ENCODE measurements around the gene POLDIP2. TPM values are rescaled to one million over a fixed set of nuclear protein-coding genes. Genes with fewer than 3 reads are reported as not detected.

Gene POLDIP2
- total RNA-seq, 4 donors from 2014 or later, result 217 to 281 (median 237) TPM

DNA sequence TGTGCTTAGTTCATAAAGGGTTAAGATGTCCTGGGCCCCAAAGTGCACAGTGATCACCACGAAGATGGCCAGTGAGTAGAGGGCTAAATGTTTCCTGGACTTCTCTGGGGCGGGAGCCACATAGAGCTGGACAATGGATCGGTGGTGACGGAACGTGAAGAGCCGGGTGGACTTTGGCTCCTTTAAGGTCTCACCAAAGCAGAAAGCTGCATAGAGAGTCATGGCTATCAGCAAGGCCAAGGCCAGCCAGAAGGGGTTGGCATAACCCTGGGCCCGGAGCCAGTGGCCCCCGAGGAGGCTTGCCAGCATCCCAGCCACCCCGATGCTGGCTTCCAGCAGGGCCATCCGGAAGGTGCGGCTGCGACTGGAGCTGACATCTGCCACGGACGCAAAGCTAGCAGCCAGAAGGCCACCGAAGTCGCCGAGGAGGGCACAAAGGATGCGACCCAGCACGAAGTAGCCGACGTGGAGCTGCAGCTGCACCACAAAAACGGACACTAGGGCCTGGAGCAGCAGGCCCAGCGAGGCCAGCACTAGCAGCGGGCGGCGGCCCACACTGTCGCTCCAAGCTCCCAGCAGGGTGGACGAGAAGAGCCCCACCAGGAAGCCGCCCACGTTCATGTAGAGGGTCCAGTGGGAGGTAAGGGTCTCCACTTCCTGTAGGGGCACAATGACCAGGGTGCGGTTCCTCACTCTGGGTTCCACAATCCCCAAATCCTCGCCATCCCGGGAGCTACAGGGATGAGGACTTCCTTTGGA is 47.7 kb upstream of the POLDIP2 start:
- in situ Hi-C loops (cut with MboI; ENCODE audit: low sequenced_read_pairs in 4 of 4), result loop anchor here in 1 of 4 donors (25.0 kb wide), 2 partner anchors 107 to 168 kb away; partner anchors contain the start of gene FOXN1
- H3K4me1 ChIP-seq, result peaks cover 8 to 15% of the 10 kb centered on the region in 2 donors
- no peak overlapping the region for H3K27ac ChIP-seq
- no peaks in the 10 kb centered on the region for H3K9me3 ChIP-seq
- ATAC-seq (no peak), DNase-seq (no peak)
- H3K4me3 ChIP-seq, result peak overlapping the region; percentile 65 to 87 (median 84)
- intact Hi-C loops (cut with DNase I; ENCODE audit: low total_unique reads), result no loop called here
- no peaks in the 10 kb centered on the region for H3K27me3 ChIP-seq
- TF ChIP-seq, protein P1, sequence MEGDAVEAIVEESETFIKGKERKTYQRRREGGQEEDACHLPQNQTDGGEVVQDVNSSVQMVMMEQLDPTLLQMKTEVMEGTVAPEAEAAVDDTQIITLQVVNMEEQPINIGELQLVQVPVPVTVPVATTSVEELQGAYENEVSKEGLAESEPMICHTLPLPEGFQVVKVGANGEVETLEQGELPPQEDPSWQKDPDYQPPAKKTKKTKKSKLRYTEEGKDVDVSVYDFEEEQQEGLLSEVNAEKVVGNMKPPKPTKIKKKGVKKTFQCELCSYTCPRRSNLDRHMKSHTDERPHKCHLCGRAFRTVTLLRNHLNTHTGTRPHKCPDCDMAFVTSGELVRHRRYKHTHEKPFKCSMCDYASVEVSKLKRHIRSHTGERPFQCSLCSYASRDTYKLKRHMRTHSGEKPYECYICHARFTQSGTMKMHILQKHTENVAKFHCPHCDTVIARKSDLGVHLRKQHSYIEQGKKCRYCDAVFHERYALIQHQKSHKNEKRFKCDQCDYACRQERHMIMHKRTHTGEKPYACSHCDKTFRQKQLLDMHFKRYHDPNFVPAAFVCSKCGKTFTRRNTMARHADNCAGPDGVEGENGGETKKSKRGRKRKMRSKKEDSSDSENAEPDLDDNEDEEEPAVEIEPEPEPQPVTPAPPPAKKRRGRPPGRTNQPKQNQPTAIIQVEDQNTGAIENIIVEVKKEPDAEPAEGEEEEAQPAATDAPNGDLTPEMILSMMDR (IDR thresholded peaks at IDR 0.05 in 4 of 5, conservative IDR thresholded peaks at IDR 0.05 in 1 of 5), result no peak
- no peak for TF ChIP-seq POLR2A (IDR thresholded peaks at IDR 0.05)
- peaks cover 0 to 18% of the 10 kb centered on the region in 2 donors for H3K36me3 ChIP-seq

DNA sequence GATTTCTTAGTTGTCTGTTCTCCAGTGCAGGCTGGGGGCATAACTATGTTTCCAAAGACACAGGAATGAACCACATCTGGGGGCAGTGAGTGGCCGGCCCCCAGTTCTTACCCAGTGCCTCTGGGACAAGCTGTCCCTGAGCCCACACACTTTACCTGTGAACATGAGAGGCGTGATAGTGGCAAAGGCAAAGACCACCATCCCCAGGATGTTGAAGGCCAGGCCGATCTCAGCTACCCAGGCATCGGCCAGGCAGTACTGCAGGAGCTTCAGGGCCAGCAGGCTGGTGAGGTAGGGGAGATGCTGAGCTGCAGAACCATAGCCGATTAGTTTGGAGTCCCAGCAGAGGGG is 47.1 kb upstream of the POLDIP2 start:
- intact Hi-C loops (cut with DNase I; ENCODE audit: low total_unique reads), result no loop called here
- Histone ChIP-seq H3K27ac (no peak overlapping the region), H3K4me1 (peaks cover 8 to 15% of the 10 kb centered on the region in 2 donors), H3K4me3 (no peak overlapping the region), H3K27me3 (no peaks in the 10 kb centered on the region), H3K9me3 (no peaks in the 10 kb centered on the region), H3K36me3 (peaks cover 0 to 18% of the 10 kb centered on the region in 2 donors)
- in situ Hi-C loops (cut with MboI; ENCODE audit: low sequenced_read_pairs in 4 of 4), result loop anchor here in 1 of 4 donors (25.0 kb wide), 2 partner anchors 108 to 167 kb away; partner anchors contain the start of gene FOXN1
- TF ChIP-seq, protein P1 (IDR thresholded peaks at IDR 0.05 in 4 of 5, conservative IDR thresholded peaks at IDR 0.05 in 1 of 5), result no peak
- no peak for TF ChIP-seq POLR2A (IDR thresholded peaks at IDR 0.05)
- DNase-seq (no peak), ATAC-seq (no peak)

DNA sequence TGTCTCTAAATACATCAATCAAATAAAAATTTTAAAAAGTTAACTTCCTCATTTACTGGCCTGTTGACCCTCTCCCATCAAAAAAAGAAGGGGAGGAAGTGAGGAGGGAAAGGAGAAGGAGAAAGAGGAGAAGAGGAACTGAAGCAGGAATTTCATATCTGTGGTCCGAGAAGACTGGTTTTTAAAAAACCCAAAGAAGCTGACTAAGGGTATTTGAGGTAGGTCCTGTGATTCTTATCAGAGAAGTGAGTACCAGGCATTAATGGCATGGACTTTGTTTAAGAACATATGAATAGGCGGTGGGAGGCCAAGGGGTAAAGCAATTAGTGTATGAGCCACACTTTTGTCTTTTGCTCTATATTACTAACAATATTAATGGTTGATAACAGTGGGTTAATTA is 46.7 kb upstream of the POLDIP2 start:
- H3K4me3 ChIP-seq, result no peak overlapping the region
- intact Hi-C loops (cut with DNase I; ENCODE audit: low total_unique reads), result no loop called here
- no peak for TF ChIP-seq POLR2A (IDR thresholded peaks at IDR 0.05)
- TF ChIP-seq, protein P1 (IDR thresholded peaks at IDR 0.05 in 4 of 5, conservative IDR thresholded peaks at IDR 0.05 in 1 of 5), result no peak

DNA sequence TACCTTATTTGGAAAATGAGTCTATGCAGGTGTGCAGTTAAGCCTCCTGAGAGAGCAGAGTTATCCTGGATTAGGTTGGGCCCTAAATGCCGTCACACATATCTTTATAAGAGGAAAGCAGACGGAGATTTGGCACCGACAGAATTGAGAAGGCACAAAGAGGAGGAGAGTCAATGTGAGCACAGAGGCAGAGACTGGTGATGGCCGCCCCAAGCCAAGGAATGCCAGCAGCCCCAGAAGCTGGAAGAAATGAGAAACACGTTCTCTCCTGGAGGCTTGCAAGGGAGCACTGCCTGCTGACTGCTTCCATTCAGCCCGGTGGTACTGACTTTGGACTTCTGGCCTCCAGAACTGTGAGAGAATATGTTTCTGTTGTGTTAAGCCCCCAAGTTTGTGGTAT is 45.5 kb upstream of the POLDIP2 start:
- in situ Hi-C loops (cut with MboI; ENCODE audit: low sequenced_read_pairs in 4 of 4) (loop anchor here in 1 of 4 donors (25.0 kb wide), 2 partner anchors 109 to 166 kb away; partner anchors contain the start of gene FOXN1), intact Hi-C loops (cut with DNase I; ENCODE audit: low total_unique reads) (no loop called here)
- TF ChIP-seq, protein P1 (IDR thresholded peaks at IDR 0.05 in 4 of 5, conservative IDR thresholded peaks at IDR 0.05 in 1 of 5), result no peak
- TF ChIP-seq POLR2A (IDR thresholded peaks at IDR 0.05), result no peak
- peaks cover 8 to 15% of the 10 kb centered on the region in 2 donors for H3K4me1 ChIP-seq
- peaks cover 0 to 18% of the 10 kb centered on the region in 2 donors for H3K36me3 ChIP-seq
- DNase-seq, result no peak
- H3K4me3 ChIP-seq, result no peak overlapping the region
- no peaks in the 10 kb centered on the region for H3K27me3 ChIP-seq
- H3K27ac ChIP-seq, result no peak overlapping the region
- no peaks in the 10 kb centered on the region for H3K9me3 ChIP-seq
- no peak for ATAC-seq

More for the DNA sequence above, 46.7 kb upstream of the POLDIP2 start:
- ATAC-seq (no peak), DNase-seq (no peak)
- Histone ChIP-seq H3K9me3 (no peaks in the 10 kb centered on the region), H3K27ac (no peak overlapping the region), H3K27me3 (no peaks in the 10 kb centered on the region), H3K36me3 (peaks cover 0 to 18% of the 10 kb centered on the region in 2 donors), H3K4me1 (peaks cover 8 to 15% of the 10 kb centered on the region in 2 donors)
- in situ Hi-C loops (cut with MboI; ENCODE audit: low sequenced_read_pairs in 4 of 4), result loop anchor here in 1 of 4 donors (25.0 kb wide), 2 partner anchors 108 to 167 kb away; partner anchors contain the start of gene FOXN1
